Kidney (tissue), 14 donors: ENCODE results near the gene SH3GL2. TPM values are rescaled to one million over a fixed set of nuclear protein-coding genes. Genes with fewer than 3 reads are reported as not detected.

Experiments
- DNase-seq, 5 donors: peaks; one replicate each; pipeline ENCODE4 v3.0.0-alpha.2; 2013 to 2020
- FAIRE-seq: peaks from 2 replicates; lab custom pipeline; 2012; peaks lifted over from hg19 to GRCh38; lab: Jason Lieb, UNC
- H3K27ac ChIP-seq, 2 donors: one replicate each; pipeline ENCODE4 v1.7.0; 2013; ENCODE audit warnings: low read depth in 2 of 2, low read length in 2 of 2, inconsistent platforms in 1 of 2
- H3K27me3 ChIP-seq: one replicate; pipeline ENCODE4 v1.7.1; 2013; ENCODE audit warnings: low read length, inconsistent platforms; ENCODE audit not compliant: control insufficient read depth, insufficient read depth
- H3K36me3 ChIP-seq, 3 donors: one replicate each; pipeline versions ENCODE4 v1.7.0 to v1.7.1; 2013; ENCODE audit warnings: low read length in 3 of 3, control low read depth in 1 of 3, inconsistent platforms in 1 of 3; ENCODE audit not compliant: insufficient read depth in 3 of 3, control insufficient read depth in 2 of 3
- H3K4me1 ChIP-seq, 3 donors: one replicate each; pipeline versions ENCODE4 v1.7.0 to v1.7.1; 2013; ENCODE audit warnings: low read length in 3 of 3, inconsistent platforms in 1 of 3, low read depth in 1 of 3; ENCODE audit not compliant: control insufficient read depth in 2 of 3, insufficient read depth in 2 of 3
- H3K4me3 ChIP-seq, 3 donors: one replicate each; pipeline versions ENCODE4 v1.7.0 to v1.8.1; 2013; ENCODE audit warnings: low read length in 3 of 3, control low read depth in 1 of 3, inconsistent platforms in 1 of 3
- H3K9ac ChIP-seq, 3 donors: one replicate each; pipeline versions ENCODE4 v1.7.0 to v1.7.1; 2013; ENCODE audit warnings: low read length in 3 of 3, control low read depth in 1 of 3, inconsistent platforms in 1 of 3
- H3K9me3 ChIP-seq, 3 donors: one replicate each; pipeline versions ENCODE4 v1.7.0 to v1.7.1; 2013; ENCODE audit warnings: low read length in 3 of 3, control low read depth in 1 of 3, inconsistent platforms in 1 of 3; ENCODE audit not compliant: control insufficient read depth in 2 of 3, insufficient read depth in 1 of 3
- CTCF ChIP-seq: IDR thresholded peaks from 3 replicates; pipeline ENCODE4 v1.5.1; 2012; ENCODE audit warnings: mild to moderate bottlenecking, moderate library complexity, borderline replicate concordance; ENCODE audit not compliant: insufficient read depth; ENCODE audit errors: extremely low read depth
- intact Hi-C: fragments of 100-400 bp; cut with DNase I; formaldehyde crosslinking; loops from one replicate; pipeline ENCODE4 v1.11.1; 2022
- polyA plus RNA-seq: library from polyadenylated mRNA; stranded (reverse); fragments of 350-450 nt; fragmentation: Illumina TruSeq; extraction: RNeasy Lipid Tissue Mini Kit (QIAGEN cat#74804); gene quantifications from one replicate; pipeline ENCODE4 v1.2.3, GENCODE V29; 2014; ENCODE audit warnings: low read depth, low replicate concordance; ENCODE audit not compliant: insufficient read depth
- total RNA-seq: library from RNA; stranded (reverse); fragmentation: NEBNext Ultra II Directional; extraction: Animal tissue kit (Norgen Biotek cat#: 25700); gene quantifications from one replicate; pipeline ENCODE4 v1.2.1, GENCODE V29; 2021
- donor health status: control.
- donor health status: control.
- donor health status: control.
- donor health status: control.
- donor health status: control.
- donor health status: DM: yes; HTN: yes; CAD: no.
- donor health status: Normal renal cell carcinoma (clear cell type).

The SH3GL2 gene
- total and polyA plus RNA-seq, 2 donors from 2014 or later = 3.1 to 20.0 TPM

GRCh38 chr9:17609312-17610005 lies 30.6 kb downstream of the SH3GL2 start:
- no peak overlapping the region for H3K9ac ChIP-seq
- DNase-seq (no peak), FAIRE-seq (no peak)
- no peak for TF ChIP-seq CTCF
- H3K9me3 ChIP-seq = no peaks in the 10 kb centered on the region
- no peaks in the 10 kb centered on the region for H3K36me3 ChIP-seq
- H3K27me3 ChIP-seq = no peaks in the 10 kb centered on the region
- intact Hi-C loops = no loop called here
- H3K27ac ChIP-seq = no peak overlapping the region
- H3K4me1 ChIP-seq = peaks cover 0 to 3% (median 0%) of the 10 kb centered on the region in 3 donors
- H3K4me3 ChIP-seq = no peak overlapping the region

GRCh38 chr9:17611342-17611741 lies 32.5 kb downstream of the SH3GL2 start:
- H3K9me3 ChIP-seq = no peaks in the 10 kb centered on the region
- intact Hi-C loops = no loop called here
- H3K36me3 ChIP-seq = no peaks in the 10 kb centered on the region
- H3K27me3 ChIP-seq = no peaks in the 10 kb centered on the region
- no peak overlapping the region for H3K4me3 ChIP-seq
- no peak overlapping the region for H3K9ac ChIP-seq
- no peak for TF ChIP-seq CTCF
- FAIRE-seq = no peak
- H3K4me1 ChIP-seq = peaks cover 0 to 3% (median 0%) of the 10 kb centered on the region in 3 donors
- DNase-seq = no peak
- H3K27ac ChIP-seq = no peak overlapping the region

GRCh38 chr9:17611917-17612316 lies 33.1 kb downstream of the SH3GL2 start:
- Histone ChIP-seq H3K27ac (no peak overlapping the region), H3K4me1 (peaks cover 0 to 3% (median 0%) of the 10 kb centered on the region in 3 donors), H3K9me3 (no peaks in the 10 kb centered on the region), H3K4me3 (no peak overlapping the region), H3K9ac (no peak overlapping the region), H3K27me3 (no peaks in the 10 kb centered on the region), H3K36me3 (no peaks in the 10 kb centered on the region)
- FAIRE-seq (no peak), DNase-seq (no peak)
- TF ChIP-seq CTCF = no peak
- intact Hi-C loops = no loop called here
